Thymus (tissue), 11 donors: ENCODE results near the gene FLAD1. TPM values are rescaled to one million over a fixed set of nuclear protein-coding genes. Genes with fewer than 3 reads are reported as not detected.

Experiments used
- DNase-seq, 9 donors: peaks; one replicate each; pipeline ENCODE4 v3.0.0-alpha.2; 2013; ENCODE audit warnings: low spot score in 9 of 9, low read depth in 6 of 9, missing footprints in 1 of 9
- H3K27ac ChIP-seq, 2 donors: one replicate each; pipeline ENCODE4 v1.5.1; 2013; ENCODE audit warnings: control low read depth in 1 of 2, low read depth in 1 of 2, low read length in 1 of 2, mild to moderate bottlenecking in 1 of 2, moderate library complexity in 1 of 2
- H3K27me3 ChIP-seq, 2 donors: one replicate each; pipeline ENCODE4 v1.5.1; 2013; ENCODE audit warnings: low read length in 1 of 2; ENCODE audit not compliant: control insufficient read depth in 2 of 2, insufficient read depth in 1 of 2
- H3K36me3 ChIP-seq, 2 donors: one replicate each; pipeline ENCODE4 v1.5.1; 2013; ENCODE audit warnings: low read length in 1 of 2, mild to moderate bottlenecking in 1 of 2, moderate library complexity in 1 of 2; ENCODE audit not compliant: control insufficient read depth in 2 of 2, insufficient read depth in 2 of 2
- H3K4me1 ChIP-seq, 2 donors: one replicate each; pipeline ENCODE4 v1.5.1; 2013; ENCODE audit warnings: low read length in 2 of 2; ENCODE audit not compliant: control insufficient read depth in 2 of 2, insufficient read depth in 2 of 2
- H3K4me3 ChIP-seq, 2 donors: one replicate each; pipeline ENCODE4 v1.5.1; 2013; ENCODE audit warnings: low read length in 2 of 2, control low read depth in 1 of 2, mild to moderate bottlenecking in 1 of 2
- H3K9me3 ChIP-seq, 2 donors: one replicate each; pipeline ENCODE4 v1.5.1; 2013; ENCODE audit warnings: low read length in 1 of 2, mild to moderate bottlenecking in 1 of 2; ENCODE audit not compliant: control insufficient read depth in 2 of 2, insufficient read depth in 1 of 2
- WGBS: extraction: QIAGEN DNeasy Blood & Tissue Kit; methylation state at CpG from one replicate; pipeline ENCODE4 v1.1.7; 2013; 5-methylcytosine and 5-hydroxymethylcytosine counted together
- polyA plus RNA-seq: library from polyadenylated mRNA; stranded (reverse); fragments of 200-250 nt; gene quantifications from one replicate; pipeline ENCODE4 v1.2.3, GENCODE V29; 2013
- total RNA-seq: library from RNA; stranded (reverse); fragments of 120-200 nt; gene quantifications from one replicate; pipeline ENCODE4 v1.2.4, GENCODE V29; 2013
- donor health status: healthy.

Gene FLAD1
- total and polyA plus RNA-seq, 2 donors = 26.7 to 34.8 TPM

DNA sequence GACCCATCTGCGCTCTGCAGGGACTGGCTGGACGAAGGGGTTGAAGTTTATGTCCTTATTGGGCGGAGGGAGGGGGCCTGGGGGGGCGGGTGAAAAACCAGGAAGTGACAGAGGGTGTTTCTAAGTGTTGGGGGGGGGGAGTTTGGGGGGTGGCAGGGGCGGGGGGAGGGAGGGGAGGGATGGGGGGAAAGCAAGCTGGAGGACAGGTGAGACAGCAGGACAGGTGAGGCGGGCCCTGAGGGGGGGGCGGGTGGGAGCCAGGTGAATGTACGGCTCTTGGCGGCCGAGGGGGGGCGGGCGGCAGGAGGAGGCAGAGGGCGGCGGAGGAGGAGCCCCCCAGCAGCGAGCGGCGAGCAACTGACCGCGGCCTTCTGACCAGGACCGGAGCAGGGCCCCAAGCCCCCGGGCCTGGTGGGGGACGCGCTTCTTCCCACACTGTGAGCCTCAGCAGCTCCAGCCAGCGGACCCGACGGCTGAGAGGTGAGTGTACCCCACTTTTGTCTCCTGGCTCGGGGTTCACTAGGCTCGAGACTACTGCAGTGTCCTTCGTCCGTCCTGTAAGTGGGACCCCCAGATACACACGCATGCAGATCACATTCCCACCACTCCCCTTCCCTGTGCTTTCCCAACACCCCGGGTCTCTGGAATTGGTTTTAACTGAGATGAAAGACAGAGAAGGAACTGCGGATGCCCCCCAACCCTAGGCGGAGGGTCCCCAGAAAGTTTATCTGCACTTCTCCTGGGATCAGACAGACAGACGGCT lies 19.5 kb downstream of the FLAD1 start, which contains the start of gene ZBTB7B:
TSS of gene ZBTB7B (plus strand) at position 339 of the 763 bp plus-strand sequence. CDS start 11,859 bp downstream, outside the sequence.
- Histone ChIP-seq H3K27ac (peak within 1 kb of the TSS; percentile 79 to 87), H3K9me3 (peaks cover 0 to 19% of the 10 kb centered on the region in 2 donors), H3K36me3 (no peaks in the 10 kb centered on the region), H3K4me3 (peak within 1 kb of the TSS; percentile 48 to 52), H3K4me1 (peaks cover 3 to 94% of the 10 kb centered on the region in 2 donors), H3K27me3 (peaks cover 47 to 84% of the 10 kb centered on the region in 2 donors)
- no peak for DNase-seq
- 2% methylated on average over 34 of the region's 35 CpGs for WGBS

DNA sequence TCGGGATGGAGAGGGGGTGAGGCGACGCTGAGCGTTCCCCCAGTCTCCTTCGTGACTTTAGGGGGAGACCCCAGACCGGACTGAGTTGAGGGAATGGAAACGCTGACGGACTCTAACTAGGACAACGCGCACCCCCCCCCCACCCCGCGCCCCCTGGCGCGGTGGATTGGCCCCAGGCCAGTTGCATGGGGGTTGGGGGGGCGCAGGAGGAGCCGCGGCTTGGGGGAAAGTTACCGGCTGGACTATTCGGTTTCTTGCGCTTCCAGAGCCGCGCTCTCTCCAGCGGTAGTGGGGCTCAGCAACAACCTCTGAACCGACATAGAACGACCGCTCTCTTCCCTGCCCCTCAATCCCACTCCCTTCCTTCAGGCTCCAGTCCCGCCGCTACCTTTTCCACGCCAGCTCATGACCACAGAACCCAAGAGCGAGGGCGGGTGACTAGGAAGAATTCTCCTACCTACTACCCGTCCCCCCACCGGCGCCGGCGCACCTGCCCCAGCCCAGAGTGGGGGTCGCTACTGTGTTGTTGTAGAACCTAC lies 20.2 kb downstream of the FLAD1 start:
- Histone ChIP-seq H3K4me1 (peaks cover 3 to 94% of the 10 kb centered on the region in 2 donors), H3K27me3 (peaks cover 42 to 80% of the 10 kb centered on the region in 2 donors), H3K4me3 (peak overlapping the region; percentile 48 to 52), H3K9me3 (peaks cover 0 to 16% of the 10 kb centered on the region in 2 donors), H3K36me3 (no peaks in the 10 kb centered on the region), H3K27ac (peak overlapping the region; percentile 51 to 86)
- DNase-seq = no peak
- WGBS = 1% methylated on average over 37 of the region's 37 CpGs

DNA sequence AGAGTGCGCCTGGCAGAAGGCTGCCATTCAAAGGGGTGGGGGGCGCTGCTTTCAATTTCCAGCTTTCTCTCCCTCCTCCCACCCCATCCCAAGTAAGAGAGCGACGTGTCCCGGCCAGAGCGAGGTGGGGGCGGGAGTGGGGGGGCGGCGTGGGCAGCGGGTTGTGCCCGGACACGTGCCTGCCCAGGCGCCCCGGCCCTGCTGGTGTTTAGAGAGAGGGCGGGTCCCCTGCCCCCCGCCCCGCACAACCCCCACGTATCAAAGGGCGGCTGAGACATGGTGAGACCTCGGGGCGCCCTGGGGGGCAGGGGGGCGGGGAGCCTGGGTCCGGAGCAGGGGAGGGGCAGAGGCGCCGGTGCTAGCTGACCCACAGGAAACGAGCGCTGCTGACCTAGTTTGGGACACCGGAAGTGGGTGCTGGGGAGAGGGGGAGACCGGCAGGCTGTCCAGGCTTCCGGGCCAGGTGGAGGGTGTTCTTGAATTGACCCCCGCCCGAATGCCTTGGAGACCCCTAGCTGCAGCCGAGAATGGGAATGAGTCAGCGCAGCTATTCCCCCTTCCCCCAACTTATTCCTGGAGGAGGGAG lies 20.7 kb downstream of the FLAD1 start:
- Histone ChIP-seq H3K36me3 (no peaks in the 10 kb centered on the region), H3K9me3 (peaks cover 0 to 16% of the 10 kb centered on the region in 2 donors), H3K4me1 (peaks cover 3 to 94% of the 10 kb centered on the region in 2 donors), H3K27me3 (peaks cover 42 to 79% of the 10 kb centered on the region in 2 donors), H3K27ac (peak overlapping the region; percentile 51 to 86), H3K4me3 (peak overlapping the region; percentile 48 to 52)
- 9% methylated on average over 34 of the region's 34 CpGs for WGBS
- no peak for DNase-seq

DNA sequence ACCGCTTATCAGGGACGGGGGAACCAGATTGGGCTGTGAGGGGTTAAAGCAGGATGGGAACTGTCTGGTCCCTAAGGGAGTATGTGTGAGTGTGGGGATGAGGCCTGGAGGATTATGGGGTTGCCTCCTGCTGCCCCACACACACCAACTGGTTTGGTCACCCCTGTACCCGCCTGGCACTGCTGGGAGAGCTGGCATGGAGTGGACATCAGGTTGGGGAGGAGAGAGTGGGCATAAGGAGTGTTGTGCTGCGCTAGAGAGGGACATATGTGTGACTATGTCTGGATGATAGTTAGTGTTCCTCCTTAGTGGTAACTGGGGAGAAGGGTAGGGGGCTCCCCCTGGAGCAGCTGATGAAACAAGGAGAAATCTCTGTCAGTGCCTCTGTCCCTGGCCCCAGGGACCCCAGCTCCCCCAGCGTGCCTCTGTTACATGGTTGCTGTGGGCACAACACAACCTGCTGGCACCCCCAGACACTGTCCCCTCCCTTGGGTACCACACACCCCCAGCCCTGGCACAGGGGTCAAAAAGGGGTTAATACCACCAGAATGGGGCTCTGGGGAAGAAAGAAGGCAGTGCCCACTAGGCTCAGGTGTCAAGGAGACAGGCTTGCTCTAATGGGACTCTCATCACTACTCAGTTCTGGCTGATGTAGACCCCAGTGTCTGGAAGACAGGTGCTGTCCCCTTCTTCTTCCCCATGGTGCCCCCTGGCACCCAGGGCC lies 21.4 kb downstream of the FLAD1 start:
- WGBS = 92% methylated on average over 5 of the region's 5 CpGs
- H3K27ac ChIP-seq = peak overlapping the region; percentile 10 to 28
- peaks cover 39 to 79% of the 10 kb centered on the region in 2 donors for H3K27me3 ChIP-seq
- H3K4me3 ChIP-seq = peak overlapping the region; percentile 48 to 52
- H3K36me3 ChIP-seq = no peaks in the 10 kb centered on the region
- DNase-seq = no peak
- H3K9me3 ChIP-seq = peaks cover 0 to 16% of the 10 kb centered on the region in 2 donors
- H3K4me1 ChIP-seq = peaks cover 2 to 94% of the 10 kb centered on the region in 2 donors

DNA sequence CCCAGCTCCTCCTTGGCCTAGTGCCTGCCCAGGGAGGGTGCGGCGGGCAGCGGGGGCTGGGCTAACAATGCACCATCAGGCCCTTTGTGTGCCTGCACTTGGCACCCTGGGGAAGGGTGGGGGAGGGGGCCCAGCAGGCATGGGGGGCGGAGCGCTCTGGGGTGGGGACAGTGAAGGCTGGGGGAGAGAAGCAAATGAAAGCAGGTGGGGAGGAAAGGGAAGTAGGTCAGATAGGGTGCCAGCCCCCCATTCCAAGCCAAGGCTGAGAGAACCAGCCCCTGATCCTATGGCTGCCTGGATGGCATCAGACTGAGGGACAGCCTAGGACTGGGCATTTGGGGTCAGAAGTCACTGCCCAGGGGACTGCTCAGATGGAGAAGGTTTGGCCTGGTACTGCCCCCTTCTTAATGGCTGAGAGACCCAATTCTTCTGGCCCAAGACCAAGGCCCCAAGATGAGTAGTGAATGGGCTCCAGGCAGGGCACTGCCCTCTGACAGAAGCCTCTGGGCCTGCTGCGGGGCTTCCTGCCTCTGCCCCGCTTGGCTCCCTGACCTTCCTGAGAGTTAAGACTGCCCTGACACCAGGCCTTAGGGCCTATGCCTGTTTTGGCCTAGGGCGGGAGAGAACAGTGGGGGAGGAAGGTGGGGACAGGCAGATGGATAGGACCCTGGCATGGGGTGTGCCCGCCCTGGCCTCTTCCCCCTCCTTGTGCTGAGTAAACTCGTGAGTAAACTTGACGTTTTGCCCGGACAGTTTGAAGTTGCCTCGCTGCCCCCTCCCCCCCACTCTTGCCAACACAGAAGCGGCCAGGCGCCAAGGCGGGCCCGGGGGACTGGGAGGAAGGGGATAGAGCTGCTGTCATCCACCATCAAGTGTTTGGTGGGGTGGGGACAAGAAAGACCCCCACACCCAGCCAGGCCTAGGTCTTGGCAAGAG lies 22.2 kb downstream of the FLAD1 start:
- peaks cover 0 to 16% of the 10 kb centered on the region in 2 donors for H3K9me3 ChIP-seq
- peaks cover 4 to 94% of the 10 kb centered on the region in 2 donors for H3K4me1 ChIP-seq
- no peaks in the 10 kb centered on the region for H3K36me3 ChIP-seq
- no peak for DNase-seq
- H3K27me3 ChIP-seq = peaks cover 31 to 77% of the 10 kb centered on the region in 2 donors
- peak overlapping the region; percentile 28 to 42 for H3K27ac ChIP-seq
- WGBS = 85% methylated on average over 17 of the region's 17 CpGs
- no peak overlapping the region for H3K4me3 ChIP-seq

DNA sequence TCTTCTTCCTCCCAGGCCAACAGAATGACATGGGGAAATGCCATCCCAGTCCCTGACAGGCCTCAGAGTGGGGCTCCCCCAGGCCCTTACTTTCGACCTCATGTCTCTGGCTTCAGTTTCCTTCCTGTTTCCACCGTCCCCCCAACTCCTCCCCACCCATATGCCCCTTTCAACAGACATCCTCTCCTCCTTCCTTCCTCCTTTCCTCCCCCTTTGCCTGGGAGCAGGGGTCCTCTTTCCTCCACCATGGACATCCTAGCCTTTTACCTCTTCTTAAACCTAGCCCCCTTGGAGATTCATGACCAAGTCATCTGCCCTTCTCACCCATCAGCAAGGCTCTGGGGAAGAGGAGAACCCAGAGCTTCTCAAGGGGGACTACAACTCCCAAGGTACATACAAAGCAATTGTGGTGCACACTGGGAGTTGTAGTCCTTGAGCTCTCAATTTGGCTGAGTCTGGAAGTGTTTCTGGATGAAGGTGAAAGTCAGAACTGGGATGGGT lies 23.5 kb downstream of the FLAD1 start:
- H3K4me1 ChIP-seq = peaks cover 14 to 96% of the 10 kb centered on the region in 2 donors
- peak in 2 of 9 donors; percentile 58 to 72 for DNase-seq
- 14% methylated on average over 2 of the region's 2 CpGs for WGBS
- H3K27ac ChIP-seq = no peak overlapping the region
- H3K4me3 ChIP-seq = no peak overlapping the region
- H3K36me3 ChIP-seq = no peaks in the 10 kb centered on the region
- peaks cover 0 to 6% of the 10 kb centered on the region in 2 donors for H3K9me3 ChIP-seq
- H3K27me3 ChIP-seq = peaks cover 21 to 73% of the 10 kb centered on the region in 2 donors

DNA sequence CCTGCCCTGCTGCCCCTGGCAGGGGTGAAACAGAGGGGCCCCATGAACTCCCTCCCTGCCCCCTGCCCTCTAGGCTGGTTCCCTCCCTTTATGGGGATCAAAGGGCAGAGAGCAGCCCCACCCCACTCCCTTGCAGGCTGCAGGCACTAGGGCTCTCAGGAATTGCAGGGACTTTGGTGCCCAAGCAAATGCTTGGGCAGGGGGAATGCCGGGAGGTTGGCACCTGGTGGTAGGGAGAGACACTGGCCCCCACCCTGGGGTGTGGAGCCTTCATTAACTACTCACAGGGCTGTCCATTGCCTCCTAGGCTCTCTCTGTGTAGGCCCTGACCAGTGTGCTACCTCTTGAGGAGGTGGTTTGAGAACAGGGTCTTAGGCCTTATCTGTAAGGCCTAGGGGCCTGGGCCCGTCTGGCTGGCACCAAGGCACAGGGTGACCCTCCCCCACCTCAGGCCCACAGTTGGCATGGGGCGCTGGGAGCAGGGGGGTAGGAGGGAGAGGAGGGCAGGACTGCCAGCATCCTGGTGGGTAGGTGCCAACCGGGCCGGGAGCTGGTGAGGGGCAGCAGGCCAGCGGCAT lies 24.2 kb downstream of the FLAD1 start:
- Histone ChIP-seq H3K9me3 (no peaks in the 10 kb centered on the region), H3K36me3 (no peaks in the 10 kb centered on the region), H3K27me3 (peaks cover 17 to 71% of the 10 kb centered on the region in 2 donors), H3K4me1 (peaks cover 14 to 96% of the 10 kb centered on the region in 2 donors), H3K4me3 (no peak overlapping the region), H3K27ac (peak overlapping the region in 1 of 2 donors; percentile 53)
- DNase-seq = no peak
- WGBS = 97% methylated on average over 6 of the region's 6 CpGs
